Fibroblast of lung (primary cell): ENCODE results near the gene MAP2K5.

Experiments
- CTCF ChIP-seq, 2 donors: IDR thresholded peaks in 1 of 2; conservative IDR thresholded peaks in 1 of 2; 1 replicate in 1 of 2; 2 replicates in 1 of 2; pipeline ENCODE4 v1.5.1; 2011 to 2012; ENCODE audit warnings: low read length in 2 of 2, control low read depth in 1 of 2, inconsistent platforms in 1 of 2, low read depth in 1 of 2, mild to moderate bottlenecking in 1 of 2
- EZH2 ChIP-seq: IDR thresholded peaks from 2 replicates; pipeline ENCODE4 v1.5.1; 2012; ENCODE audit warnings: low read length, control low read depth, mild to moderate bottlenecking; ENCODE audit errors: missing control alignments

DNA sequence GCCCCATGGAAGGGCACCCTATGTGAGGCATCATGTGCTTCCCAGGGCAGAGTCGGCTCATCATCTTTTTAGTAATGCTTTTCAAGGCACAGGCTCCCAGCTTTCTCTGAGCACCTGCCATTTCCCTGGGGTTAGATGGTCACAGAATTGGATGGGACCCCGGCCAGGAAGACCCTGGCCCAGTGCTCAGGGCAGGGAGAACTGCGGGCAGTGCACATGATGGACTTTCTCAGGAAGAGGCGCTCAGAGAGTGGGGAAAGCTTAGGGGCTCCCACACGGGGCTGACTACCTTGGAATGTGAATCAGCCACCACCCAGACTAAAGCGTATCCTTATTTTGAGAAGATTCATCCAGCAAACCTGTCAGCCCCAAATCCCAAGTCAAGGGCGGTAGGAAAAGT lies 266.3 kb downstream of the MAP2K5 start:
- TF ChIP-seq CTCF (conservative IDR thresholded peaks at IDR 0.05 in 1 of 2, IDR thresholded peaks at IDR 0.05 in 1 of 2; ENCODE audit: low read depth in 1 of 2, low read length in 2 of 2) (no peak), EZH2 (no peak)
